ENCODE results near the gene PLCL1.

GRCh38 chr2:198161151-198161550, 356.8 kb downstream of the PLCL1 start:
- TF ChIP-seq CTCF (IDR thresholded peaks at IDR 0.05 in 8 of 11, conservative IDR thresholded peaks at IDR 0.05 in 3 of 11) (no peak), POLR2AphosphoS5 (IDR thresholded peaks at IDR 0.05) (no peak), POLR2A (IDR thresholded peaks at IDR 0.05) (no peak)
